Aorta (tissue), 5 donors: ENCODE data around the gene CCNQ. TPM values are rescaled to one million over a fixed set of nuclear protein-coding genes. Genes with fewer than 3 reads are reported as not detected.

Source experiments
- ATAC-seq: fragments of 200-7000 bp; cut with Tn5 transposase; one replicate; pipeline ENCODE4 v1.9.1; 2022; ENCODE audit warnings: moderate library complexity; ENCODE audit not compliant: low FRiP score
- DNase-seq, 2 donors: peaks; one replicate each; pipeline ENCODE4 v3.0.0-alpha.2; 2020
- H3K27ac ChIP-seq, 2 donors: one replicate each; pipeline ENCODE4 v1.5.1; 2013; ENCODE audit warnings: low read length in 2 of 2, mild to moderate bottlenecking in 2 of 2, moderate library complexity in 2 of 2, control low read depth in 1 of 2, inconsistent platforms in 1 of 2, low read depth in 1 of 2
- H3K27me3 ChIP-seq, 2 donors: one replicate each; pipeline ENCODE4 v1.6.1; 2013; ENCODE audit warnings: control low read depth in 1 of 2, low read length in 1 of 2, mild to moderate bottlenecking in 1 of 2, moderate library complexity in 1 of 2; ENCODE audit not compliant: insufficient read depth in 2 of 2, control insufficient read depth in 1 of 2
- H3K36me3 ChIP-seq, 2 donors: one replicate each; pipeline ENCODE4 v1.6.1; 2013; ENCODE audit warnings: control low read depth in 1 of 2, low read length in 1 of 2, mild to moderate bottlenecking in 1 of 2; ENCODE audit not compliant: insufficient read depth in 2 of 2, control insufficient read depth in 1 of 2
- H3K4me1 ChIP-seq, 2 donors: one replicate each; pipeline ENCODE4 v1.6.1; 2013; ENCODE audit warnings: low read length in 2 of 2, control low read depth in 1 of 2, mild to moderate bottlenecking in 1 of 2, moderate library complexity in 1 of 2; ENCODE audit not compliant: insufficient read depth in 2 of 2, control insufficient read depth in 1 of 2
- H3K4me3 ChIP-seq, 2 donors: one replicate each; pipeline ENCODE4 v1.5.1; 2013; ENCODE audit warnings: low read length in 2 of 2, control low read depth in 1 of 2, mild to moderate bottlenecking in 1 of 2
- H3K9me3 ChIP-seq: one replicate; pipeline ENCODE4 v1.6.1; 2013; ENCODE audit warnings: mild to moderate bottlenecking, low read length; ENCODE audit not compliant: control insufficient read depth
- WGBS, 2 donors: extraction: QIAGEN DNeasy Blood & Tissue Kit; methylation state at CpG; one replicate each; pipeline ENCODE4 v1.1.7; 2013; 5-methylcytosine and 5-hydroxymethylcytosine counted together
- intact Hi-C, 2 donors: fragments of 100-400 bp; cut with DNase I; formaldehyde crosslinking; loops; one replicate each; pipeline versions ENCODE4 v1.14.2 to v1.15.0; 2022
- long read RNA-seq, 2 donors: library from polyadenylated mRNA; unstranded; transcript quantifications; one replicate each; pipeline ENCODE4 v2.0.0, GENCODE V29; 2020 to 2021
- polyA plus RNA-seq, 2 donors: library from polyadenylated mRNA; stranded (reverse); fragments of 200-250 nt; gene quantifications; one replicate each; pipeline ENCODE4 v1.2.3, GENCODE V29; 2013
- total RNA-seq, 2 donors: library from RNA; stranded (reverse); fragmentation: NEBNext Ultra II Directional; extraction: Animal tissue kit (Norgen Biotek cat#: 25700); gene quantifications; one replicate each; pipeline ENCODE4 v1.2.1, GENCODE V29; 2021
- donor health status: healthy with polysubstance abuse.
- donor health status: Bipolar disorder and iron deficiency.
- donor health status: DM: no; HTN: no; CAD: no.
- donor health status: DM: no; HTN: no; CAD: no.
- donor health status: DM: yes; HTN: yes; CAD: no.

Gene CCNQ
- total RNA-seq (10 to 100 TPM; 13.5 to 13.6 TPM), polyA plus RNA-seq (10 to 100 TPM; 28.8 to 40.3 TPM)
- long read RNA-seq, donor 1, partial matches to known transcripts, result 1 of 4 reads
- long read RNA-seq, donor 1, other reads (novel, unspliced or antisense), result 2 of 4 reads
- long read RNA-seq, donor 2, transcript CCNQ-202 (5 exons, 1,164 nt), result major isoform, 7 of 18 reads
- long read RNA-seq, donor 2, transcript CCNQ-204 (5 exons, 1,306 nt), result minor isoform, 5 of 18 reads
- long read RNA-seq, donor 2, partial matches to known transcripts, result 3 of 18 reads
- long read RNA-seq, donor 2, other reads (novel, unspliced or antisense), result 0 of 18 reads

DNA sequence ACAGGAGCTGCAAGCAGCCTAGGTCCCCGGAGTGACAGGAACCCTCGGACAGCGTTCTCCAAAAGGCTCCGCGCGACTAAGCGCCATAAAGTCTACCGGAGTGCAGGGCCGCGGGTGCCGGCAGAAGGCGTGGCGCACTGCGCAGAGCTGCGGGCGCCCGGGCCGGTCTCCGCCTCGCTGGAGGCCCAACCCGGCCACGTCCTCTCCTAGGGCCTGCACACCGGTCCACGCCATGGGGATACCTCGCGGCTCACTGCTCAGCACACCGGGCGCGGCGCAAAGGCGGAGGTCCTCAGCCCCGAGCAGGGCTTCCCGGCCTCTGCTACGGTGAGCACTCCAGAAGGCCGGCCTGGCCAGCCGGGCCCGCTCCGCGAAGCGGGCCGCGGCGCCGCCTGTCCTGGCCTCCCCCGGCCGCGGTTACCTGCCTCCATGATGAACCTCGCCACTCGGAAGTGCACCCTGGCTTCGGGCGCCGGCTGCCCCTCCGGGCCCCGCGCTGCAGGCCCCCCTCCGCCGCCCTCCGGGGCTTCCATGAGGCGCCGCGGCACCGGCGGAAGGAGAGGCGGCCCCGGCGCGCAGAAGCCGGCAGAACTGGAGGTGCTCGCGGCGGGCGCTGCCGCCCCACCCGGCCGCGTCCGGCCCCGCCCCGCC lies at the start of gene CCNQ:
TSS of gene CCNQ (minus strand) at position 599 of the 651 bp plus-strand sequence. CDS start at position 533, 66 bp downstream.
- no peak within 1 kb of the TSS for H3K27ac ChIP-seq
- ATAC-seq, result peak; percentile 43
- no peaks in the 10 kb centered on the region for H3K27me3 ChIP-seq
- 1 to 26% methylated on average over 45 to 79 of the region's 79 CpGs for WGBS, 2 donors
- no peaks in the 10 kb centered on the region for H3K9me3 ChIP-seq
- H3K36me3 ChIP-seq, result peaks cover 0 to 3% of the 10 kb centered on the region in 2 donors
- intact Hi-C loops, result no loop called here
- H3K4me3 ChIP-seq, result peak within 1 kb of the TSS; percentile 46 to 79
- DNase-seq, result peak in 1 of 2 donors; percentile 75
- H3K4me1 ChIP-seq, result no peaks in the 10 kb centered on the region

DNA sequence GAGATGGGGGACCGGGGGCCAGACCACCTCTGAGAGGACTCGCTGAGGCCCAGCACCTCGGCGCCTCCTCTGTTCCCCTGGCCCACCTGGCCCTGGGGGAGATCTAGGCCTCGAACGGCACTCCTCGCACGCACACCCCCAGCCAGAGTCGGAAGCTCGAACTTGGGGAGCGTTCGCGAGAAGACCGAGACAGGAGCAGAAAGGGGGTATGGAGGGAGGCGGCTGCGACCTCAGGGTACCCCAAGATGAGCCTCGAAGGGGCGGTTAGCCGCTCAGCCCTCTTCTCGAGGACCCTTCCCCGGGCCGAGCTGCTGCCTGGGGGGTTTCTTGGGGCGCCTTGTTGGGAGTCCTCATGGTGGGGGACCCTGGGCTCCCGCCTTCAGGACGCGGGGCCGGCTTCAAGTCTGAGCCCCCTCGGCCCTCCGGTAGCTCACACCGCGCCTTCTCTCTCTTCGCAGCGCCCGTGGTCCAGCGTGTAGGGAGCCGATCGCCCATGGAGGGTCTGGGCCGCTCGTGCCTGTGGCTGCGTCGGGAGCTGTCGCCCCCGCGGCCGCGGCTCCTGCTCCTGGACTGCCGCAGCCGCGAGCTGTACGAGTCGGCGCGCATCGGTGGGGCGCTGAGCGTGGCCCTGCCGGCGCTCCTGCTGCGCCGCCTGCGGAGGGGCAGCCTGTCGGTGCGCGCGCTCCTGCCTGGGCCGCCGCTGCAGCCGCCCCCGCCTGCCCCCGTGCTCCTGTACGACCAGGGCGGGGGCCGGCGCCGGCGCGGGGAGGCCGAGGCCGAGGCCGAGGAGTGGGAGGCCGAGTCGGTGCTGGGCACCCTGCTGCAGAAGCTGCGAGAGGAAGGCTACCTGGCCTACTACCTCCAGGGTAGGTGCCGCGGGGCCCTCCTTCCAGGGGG lies 48.8 kb upstream of the CCNQ start:
- no peak for ATAC-seq
- 6 to 37% methylated on average over 58 to 85 of the region's 85 CpGs for WGBS, 2 donors
- no peaks in the 10 kb centered on the region for H3K4me1 ChIP-seq
- H3K36me3 ChIP-seq, result no peaks in the 10 kb centered on the region
- intact Hi-C loops, result no loop called here
- DNase-seq, result peak; percentile 35 to 70
- H3K4me3 ChIP-seq, result no peak overlapping the region
- no peak overlapping the region for H3K27ac ChIP-seq
- no peaks in the 10 kb centered on the region for H3K27me3 ChIP-seq
- H3K9me3 ChIP-seq, result no peaks in the 10 kb centered on the region

DNA sequence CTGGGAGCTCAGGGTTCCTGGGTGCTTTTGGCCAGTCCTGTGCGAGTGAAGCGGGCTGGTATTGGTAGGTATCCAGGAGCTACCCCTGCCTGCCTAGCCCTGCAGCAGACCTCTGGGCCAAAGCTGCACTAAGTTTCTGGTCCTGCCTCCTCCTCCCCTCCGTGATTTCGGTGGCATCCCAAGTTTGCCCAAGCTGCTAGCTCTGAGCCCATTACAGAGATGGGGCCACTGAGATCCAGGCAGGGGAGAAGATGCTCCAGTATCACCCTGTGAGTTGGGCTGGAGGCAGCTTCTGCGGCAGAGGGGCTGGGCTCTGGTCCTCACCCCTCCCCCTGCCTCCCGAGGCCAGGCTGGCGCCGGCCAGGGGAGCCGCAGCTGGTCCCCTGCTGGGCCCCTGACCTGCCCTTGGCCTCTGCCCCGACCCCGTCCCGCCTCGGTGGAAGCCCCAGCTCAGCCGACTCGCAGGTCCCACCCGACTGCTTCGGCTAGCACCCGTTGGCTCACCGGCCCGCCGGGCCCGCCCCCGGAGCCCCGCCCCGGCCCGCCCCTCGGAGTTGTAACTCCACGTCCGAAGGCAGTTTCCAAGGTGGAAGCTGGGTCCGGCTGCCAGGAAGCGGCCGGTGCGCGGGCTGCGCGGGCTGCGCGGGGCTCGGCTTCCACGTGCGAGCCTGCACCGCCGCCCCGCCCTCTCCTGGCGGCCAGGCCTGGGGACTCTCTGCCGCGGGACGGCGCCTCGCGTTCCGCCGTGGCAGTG lies 47.9 kb upstream of the CCNQ start, which contains the start of gene DUSP9:
TSS of gene DUSP9 (plus strand) at position 584 of the 754 bp plus-strand sequence. CDS start 751 bp downstream, outside the sequence.
- Histone ChIP-seq H3K4me3 (no peak within 1 kb of the TSS), H3K36me3 (no peaks in the 10 kb centered on the region), H3K27ac (no peak within 1 kb of the TSS), H3K9me3 (no peaks in the 10 kb centered on the region), H3K4me1 (no peaks in the 10 kb centered on the region), H3K27me3 (no peaks in the 10 kb centered on the region)
- 5 to 25% methylated on average over 32 to 53 of the region's 53 CpGs for whole genome bisulfite sequencing, 2 donors
- peak; percentile 47 to 76 for DNase-seq
- ATAC-seq, result peak; percentile 17
- intact Hi-C loops, result no loop called here

DNA sequence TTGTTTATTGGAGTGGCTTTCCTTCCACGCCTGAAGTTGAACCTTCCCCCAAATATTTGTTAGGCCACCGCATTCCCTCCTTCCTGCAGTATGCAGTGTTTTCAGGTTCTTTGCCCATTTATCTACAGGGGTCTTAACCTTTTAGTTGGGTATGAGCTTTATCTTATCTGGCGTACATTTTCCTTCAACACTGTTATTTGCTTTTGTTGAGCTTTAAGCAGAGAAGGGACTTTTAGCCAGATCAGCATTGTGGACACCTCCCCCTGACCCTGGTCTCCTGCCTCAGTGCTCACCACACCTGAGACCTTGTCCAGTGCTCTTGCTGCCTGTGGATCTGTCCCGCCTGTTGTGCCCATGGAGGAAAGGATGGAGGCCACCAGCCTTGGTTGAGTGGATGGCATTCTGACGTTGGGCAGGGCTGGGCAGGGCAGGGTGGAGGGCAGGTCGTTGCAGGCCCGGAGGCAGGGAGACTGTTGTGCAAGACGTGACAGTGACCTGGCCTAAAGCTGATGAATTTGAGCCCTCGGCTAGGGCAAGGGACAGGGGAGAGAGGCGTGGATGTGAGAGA lies 47.1 kb upstream of the CCNQ start:
- 57 to 61% methylated on average over 10 of the region's 10 CpGs for WGBS, 2 donors
- Histone ChIP-seq H3K9me3 (no peaks in the 10 kb centered on the region), H3K36me3 (no peaks in the 10 kb centered on the region), H3K4me3 (no peak overlapping the region), H3K27me3 (no peaks in the 10 kb centered on the region), H3K4me1 (no peaks in the 10 kb centered on the region), H3K27ac (no peak overlapping the region)
- DNase-seq (peak in 1 of 2 donors; percentile 51), ATAC-seq (no peak)
- intact Hi-C loops, result no loop called here

DNA sequence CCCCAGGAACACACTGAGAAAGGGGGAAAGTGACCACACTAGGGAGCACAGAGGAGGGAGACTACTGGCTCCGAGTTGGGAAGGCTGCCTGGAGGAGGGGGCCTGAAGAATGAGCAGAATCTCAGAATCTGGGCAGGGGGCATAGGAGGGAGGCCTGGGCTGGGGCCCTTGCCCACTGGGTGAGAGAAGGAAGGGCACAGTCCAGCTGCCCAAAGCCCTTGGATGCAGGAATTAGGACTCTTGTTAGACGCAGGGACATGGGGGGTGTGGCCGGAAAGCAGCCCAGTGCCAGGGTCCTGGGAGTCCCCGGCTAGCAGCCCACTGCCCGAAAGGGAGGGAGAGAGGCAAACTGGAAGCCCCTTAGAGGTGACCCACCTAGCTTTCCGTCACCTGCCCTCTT lies 46.2 kb upstream of the CCNQ start:
- Histone ChIP-seq H3K4me3 (no peak overlapping the region), H3K9me3 (no peaks in the 10 kb centered on the region), H3K36me3 (no peaks in the 10 kb centered on the region), H3K4me1 (no peaks in the 10 kb centered on the region), H3K27me3 (no peaks in the 10 kb centered on the region), H3K27ac (no peak overlapping the region)
- ATAC-seq (no peak), DNase-seq (peak; percentile 29 to 50)
- WGBS, 2 donors, result 41 to 59% methylated on average over 6 of the region's 6 CpGs
- intact Hi-C loops, result no loop called here

DNA sequence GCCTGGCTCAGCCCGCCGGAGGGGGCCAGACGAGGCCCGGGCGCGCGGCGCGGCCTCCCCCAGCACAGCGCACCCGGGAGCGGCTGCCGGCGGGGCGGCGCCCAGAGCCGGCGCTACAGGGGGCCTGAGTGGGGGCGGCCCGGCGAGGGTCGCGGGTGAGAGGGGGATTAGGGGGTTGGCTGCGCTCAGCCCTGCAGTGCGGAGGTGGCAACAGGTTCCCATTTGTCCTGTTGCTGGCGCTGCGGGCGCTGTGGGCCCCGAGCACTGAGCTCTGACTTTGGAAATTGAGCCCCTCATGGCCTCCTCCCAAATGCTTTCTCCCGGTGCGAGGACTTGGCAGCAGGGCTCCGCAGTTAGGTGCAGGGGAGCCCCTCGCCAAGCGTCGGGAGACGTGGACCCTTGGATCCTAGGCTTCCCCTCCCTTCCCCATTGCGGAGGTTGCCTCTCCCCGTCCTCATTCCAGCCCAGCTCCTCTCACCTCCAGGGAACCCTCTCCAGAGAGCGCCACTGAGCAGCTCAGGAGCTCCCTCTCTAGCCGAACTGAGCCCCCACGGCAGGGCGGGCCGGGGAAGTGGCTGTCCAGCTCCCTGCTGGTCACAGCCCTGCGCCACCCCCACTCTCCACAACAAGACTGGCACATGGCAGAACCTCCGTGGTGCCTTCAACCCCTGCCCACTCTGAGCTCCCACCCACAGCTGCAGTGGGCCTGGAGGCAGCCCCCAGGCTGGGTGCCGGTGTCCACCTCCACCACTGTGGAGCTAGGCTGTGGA lies 45.6 kb upstream of the CCNQ start:
- H3K4me3 ChIP-seq, result no peak overlapping the region
- H3K9me3 ChIP-seq, result no peaks in the 10 kb centered on the region
- ATAC-seq (no peak), DNase-seq (peak; percentile 35 to 68)
- H3K4me1 ChIP-seq, result no peaks in the 10 kb centered on the region
- H3K27me3 ChIP-seq, result no peaks in the 10 kb centered on the region
- H3K27ac ChIP-seq, result no peak overlapping the region
- 4 to 29% methylated on average over 32 to 46 of the region's 46 CpGs for WGBS, 2 donors
- H3K36me3 ChIP-seq, result no peaks in the 10 kb centered on the region
- intact Hi-C loops, result no loop called here

DNA sequence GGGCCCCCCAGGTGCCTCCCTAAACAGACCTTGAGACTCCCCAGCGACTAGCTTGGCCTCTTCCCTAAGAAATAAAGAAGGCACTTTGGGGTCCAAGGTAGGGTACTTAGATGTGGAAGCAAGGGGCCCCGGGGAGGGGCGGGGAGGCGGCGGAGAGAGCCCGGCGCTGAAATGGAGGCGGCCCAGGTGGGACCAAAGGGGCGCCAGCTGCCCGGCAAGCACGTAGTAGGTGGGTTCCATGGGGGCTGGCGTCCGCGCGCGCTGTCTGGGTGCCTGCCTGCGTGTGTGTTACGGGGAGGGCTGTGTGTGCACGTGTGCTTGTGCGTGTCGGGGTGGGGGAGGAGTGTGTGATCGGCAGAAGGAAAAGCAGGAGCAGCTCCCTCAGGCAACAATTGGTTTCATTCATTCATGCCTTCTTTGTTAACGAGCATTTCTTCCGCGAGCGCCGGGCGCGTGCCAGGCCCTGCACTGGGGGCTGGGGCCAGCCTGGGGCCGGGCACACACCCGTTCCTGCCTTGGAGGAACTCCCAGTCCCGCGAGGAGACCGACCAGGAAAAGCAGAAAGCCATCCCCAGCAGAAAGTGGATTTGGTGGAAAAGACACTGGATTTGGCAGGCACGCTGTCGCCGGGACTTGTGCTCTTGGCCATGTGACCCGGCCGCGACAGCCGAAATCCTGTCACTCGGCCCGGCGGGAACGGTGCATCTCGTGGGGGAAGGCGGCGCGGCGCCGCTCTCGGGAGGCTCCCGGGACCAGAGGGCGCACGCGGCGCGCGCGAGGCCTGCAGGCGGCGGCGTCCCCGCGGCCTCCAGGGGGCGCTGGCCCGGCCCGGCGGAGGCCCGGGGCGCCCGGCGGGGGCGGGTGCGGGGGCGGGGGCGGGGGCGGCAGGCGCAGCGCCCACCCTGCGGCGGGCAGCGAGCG lies 44.8 kb upstream of the CCNQ start:
- no peaks in the 10 kb centered on the region for H3K27me3 ChIP-seq
- no peak for ATAC-seq
- intact Hi-C loops, result no loop called here

More for the DNA sequence above, 44.8 kb upstream of the CCNQ start:
- Histone ChIP-seq H3K9me3 (no peaks in the 10 kb centered on the region), H3K4me3 (no peak overlapping the region), H3K4me1 (no peaks in the 10 kb centered on the region), H3K27ac (no peak overlapping the region), H3K36me3 (no peaks in the 10 kb centered on the region)
- WGBS, 2 donors, result 1 to 25% methylated on average over 54 to 84 of the region's 84 CpGs
- DNase-seq, result peak; percentile 49 to 77
